ENCODE measurements around the gene C13orf42. TPM values are rescaled to one million over a fixed set of nuclear protein-coding genes. Genes with fewer than 3 reads are reported as not detected.

Gene C13orf42
- total RNA-seq, 1 experiment from 2014 or later = not detected

DNA sequence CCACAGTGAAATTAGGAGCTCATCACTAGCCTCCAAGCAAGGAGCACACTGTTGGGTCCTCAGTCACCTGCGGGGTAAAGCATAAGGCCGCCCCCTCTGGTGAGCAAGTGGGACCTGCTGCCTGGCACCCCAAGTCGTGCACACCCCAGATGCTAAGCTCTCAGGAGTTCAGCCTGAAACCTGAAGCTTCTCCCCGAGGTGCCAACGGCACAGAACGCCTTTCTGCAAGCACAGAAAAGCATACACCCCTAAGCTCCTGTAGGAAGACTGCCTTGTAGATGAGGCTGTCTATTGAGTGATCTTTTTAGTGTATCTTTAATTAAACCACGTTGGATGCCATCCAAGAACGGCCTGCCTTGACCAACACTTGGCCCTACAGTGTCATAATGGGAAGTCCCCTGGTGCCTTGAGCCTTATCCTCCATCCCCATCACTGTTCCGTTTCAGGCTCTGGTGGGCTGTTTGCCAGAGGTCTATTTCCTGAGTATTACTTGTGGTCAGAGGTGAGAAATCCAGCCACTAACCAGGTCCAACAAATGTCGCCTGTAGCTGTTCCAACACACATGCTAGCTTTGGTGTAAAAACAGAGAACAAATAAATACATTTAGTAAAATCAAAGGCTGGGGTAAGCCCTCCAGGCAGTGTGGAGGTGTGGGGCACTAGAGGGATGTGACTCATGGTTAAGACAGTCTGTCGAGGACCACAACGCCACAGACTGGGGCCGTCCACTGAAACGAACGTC lies 44.8 kb downstream of the C13orf42 start:
- DNase-seq (ENCODE audit: low spot score) = peak; percentile 70

DNA sequence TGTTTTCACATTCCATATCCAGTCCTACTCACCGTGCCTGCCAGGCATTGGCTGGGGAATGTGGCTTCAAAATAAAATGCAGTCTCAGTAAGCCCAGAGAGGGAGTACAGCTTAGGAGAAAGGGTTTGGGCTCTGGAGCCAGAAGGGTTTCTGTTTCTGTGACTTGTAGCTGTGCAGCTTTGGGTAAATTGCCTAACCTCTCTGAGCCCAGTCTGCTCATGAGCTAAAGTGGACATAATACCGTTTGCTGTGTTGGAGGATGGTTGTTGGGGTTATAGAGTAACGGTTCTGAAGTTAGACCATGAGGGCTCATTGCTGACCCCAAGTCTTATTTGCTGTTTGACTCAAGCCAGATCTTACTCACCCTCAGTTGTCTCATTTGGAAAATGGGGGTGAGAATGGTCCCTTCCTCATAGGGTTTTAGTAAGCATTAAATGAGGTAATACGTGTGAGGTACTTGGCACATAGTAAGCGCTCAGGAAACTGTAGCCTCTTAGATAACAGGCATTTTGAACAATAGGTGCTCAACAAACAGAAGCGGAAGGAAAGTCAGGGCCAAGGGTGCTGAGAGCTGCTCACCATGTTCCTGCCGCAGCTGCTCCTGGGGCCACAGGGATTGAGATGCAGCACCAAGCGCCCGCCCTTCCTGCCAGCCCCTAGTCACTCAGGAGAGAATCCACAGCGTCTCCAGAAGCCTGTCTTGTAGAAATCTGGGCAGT lies 45.5 kb downstream of the C13orf42 start:
- no peak for DNase-seq (ENCODE audit: low spot score)

DNA sequence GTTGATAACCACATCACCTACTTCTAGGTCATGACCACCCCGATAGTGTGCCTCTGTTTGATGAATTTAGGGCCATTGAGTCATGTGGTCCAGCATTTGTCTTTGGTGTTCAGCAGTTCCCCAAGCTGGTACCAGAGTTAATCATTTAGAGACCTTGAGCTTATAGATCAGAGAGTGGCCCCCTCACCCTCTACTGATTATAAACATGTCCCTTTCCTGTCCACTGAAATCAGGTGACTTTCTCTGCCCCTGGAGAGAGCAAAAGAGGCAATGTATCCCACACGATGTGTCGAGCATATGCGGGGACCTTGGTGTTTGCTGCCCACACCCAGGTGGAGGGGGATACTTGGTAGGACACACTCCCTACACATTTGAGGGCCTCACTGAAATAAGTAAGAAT lies 46.3 kb downstream of the C13orf42 start:
- DNase-seq (ENCODE audit: low spot score) = no peak

DNA sequence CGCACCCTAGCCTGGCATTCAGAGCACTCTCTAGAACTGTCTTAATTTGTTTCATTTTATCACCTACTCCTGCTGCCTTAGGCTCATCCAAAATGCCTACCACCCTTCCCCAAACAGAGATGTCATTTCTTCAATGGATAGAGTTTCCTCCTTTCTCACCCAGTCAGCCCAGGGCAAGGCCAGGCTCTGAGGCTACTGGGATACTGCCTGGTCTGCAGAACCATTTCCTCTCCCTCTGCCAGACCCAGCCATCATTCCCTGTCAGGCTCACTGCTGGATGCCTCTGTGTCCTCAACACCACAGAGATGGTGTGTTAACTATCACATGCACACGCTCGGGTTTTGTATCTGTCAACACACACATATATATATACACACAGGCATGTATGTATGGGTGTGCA lies 47.2 kb downstream of the C13orf42 start:
- DNase-seq (ENCODE audit: low spot score) = no peak

DNA sequence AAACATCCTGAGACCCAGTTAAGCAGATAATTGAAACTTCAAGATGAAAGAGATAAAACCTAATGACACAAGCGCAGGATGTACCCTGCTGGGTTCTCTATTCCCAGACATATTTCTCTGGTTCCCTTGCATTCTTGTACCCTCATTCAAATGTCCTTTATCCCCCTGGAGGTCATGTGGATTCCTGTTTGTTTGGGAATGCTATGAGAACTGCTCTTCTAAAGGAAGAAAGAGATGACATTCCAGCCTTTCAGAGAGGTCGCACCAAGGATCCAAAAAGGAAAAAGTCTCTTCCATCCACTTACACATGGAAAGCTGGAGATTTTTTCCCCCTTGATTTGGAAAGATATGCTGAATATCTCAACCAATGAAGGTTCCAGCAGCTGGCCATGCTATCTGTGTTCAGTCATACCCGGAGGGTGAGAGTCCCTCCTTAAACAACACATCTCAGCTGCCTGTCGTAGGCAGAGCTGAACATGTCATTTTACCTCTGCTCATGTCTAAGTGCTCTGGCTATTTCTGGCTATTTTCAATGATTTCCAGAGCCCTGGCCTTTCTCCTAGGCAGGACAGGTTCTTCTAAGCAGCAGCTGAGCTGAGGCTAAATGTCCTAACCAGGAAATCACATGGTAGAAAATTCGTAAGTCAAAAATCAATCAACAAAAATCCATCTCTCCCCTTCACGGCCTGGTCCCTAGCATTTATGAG lies 52.5 kb downstream of the C13orf42 start:
- DNase-seq (ENCODE audit: low spot score) = no peak

DNA sequence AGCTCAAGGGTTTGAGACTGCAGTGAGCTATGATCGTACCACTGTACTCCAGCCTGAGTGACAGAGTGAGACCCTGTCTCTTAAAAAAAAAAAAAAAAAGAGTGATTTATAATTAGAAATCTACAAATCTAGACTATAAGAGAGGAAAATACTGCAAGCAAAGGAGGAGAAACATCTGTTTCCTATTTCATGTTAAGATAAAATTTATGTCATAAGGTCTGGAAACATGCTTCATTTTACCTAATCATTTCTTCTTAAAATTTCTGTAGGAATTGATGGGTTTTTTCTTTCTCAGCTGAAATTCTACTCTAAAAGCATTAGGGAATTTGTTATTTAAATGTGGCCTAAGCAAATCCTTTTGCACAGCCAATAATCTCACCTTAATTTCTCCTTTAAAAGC lies 53.2 kb downstream of the C13orf42 start:
- DNase-seq (ENCODE audit: low spot score) = no peak

DNA sequence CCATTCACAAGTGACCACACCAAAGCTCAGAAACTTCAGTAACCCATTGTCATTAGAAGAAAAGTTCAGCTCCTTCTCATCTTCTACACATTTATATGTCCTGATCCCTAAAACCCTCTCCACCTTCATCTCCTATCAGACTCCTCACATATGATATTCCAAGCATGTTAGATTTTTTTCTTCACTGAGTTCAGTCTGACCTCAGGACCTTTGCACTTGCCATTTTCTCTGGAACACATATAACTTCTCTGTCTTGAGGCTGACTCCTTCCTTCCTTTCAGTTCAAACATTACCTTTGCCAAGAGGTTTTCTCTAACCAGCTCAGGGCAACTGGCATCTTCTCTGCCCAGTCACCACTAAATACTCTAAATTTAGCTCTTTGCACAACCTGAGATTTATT lies 54.1 kb downstream of the C13orf42 start:
- no peak for DNase-seq (ENCODE audit: low spot score)

DNA sequence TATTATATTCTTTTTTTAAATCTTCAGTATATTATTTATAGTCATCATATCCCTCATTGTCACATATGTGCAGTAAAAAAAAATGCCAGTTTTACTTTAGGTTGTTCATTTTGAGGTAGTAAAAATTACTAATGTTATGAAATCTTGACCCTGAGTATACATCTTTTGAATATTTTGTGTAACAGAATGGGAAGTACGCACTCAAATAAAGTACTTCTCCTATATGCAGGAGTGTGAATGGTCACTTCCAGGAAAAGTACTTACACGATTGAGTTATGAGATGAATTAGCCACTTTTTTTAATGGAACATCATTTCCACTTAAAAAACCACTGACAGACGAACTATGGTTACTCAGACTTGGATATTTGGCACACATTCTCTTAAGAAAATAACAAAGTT lies 58.5 kb downstream of the C13orf42 start:
- DNase-seq (ENCODE audit: low spot score) = no peak

DNA sequence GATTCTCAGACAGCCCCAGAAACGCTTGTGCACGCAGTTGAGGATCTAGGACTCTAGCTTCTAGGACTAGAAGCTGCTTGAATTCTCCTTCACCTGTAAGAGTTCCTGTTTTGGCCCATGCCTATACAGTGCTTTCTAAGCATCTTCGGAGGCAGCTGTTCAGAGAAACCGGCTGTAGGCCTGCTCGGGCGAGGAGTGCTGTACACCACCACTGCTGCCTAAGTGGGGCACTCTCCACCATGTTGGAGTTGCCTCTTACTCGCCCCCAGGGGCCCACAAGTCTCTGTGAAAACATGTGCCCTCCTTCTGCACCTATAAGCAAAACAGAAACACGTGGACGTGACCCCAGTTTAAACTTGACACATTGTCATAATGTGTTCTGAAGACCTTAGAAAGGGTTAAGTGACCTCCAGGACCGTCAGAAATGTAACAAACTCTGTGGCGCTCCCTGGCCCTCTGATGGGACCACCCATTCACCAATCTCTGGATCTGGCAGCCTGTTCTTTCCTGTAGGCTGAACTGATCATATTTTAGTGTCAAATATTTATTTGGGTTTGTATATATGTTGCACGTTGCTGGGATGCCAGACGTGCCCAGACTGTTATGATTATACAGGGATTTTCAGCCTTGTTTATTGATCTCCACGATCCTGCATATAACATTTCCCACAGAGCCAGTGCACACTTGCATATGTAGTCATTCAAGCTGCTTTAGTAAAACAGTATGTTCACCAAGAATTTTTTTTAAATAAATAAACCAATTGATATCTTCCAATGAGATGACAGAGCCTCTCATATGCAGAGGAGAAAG lies 60.8 kb downstream of the C13orf42 start:
- DNase-seq (ENCODE audit: low spot score) = no peak

DNA sequence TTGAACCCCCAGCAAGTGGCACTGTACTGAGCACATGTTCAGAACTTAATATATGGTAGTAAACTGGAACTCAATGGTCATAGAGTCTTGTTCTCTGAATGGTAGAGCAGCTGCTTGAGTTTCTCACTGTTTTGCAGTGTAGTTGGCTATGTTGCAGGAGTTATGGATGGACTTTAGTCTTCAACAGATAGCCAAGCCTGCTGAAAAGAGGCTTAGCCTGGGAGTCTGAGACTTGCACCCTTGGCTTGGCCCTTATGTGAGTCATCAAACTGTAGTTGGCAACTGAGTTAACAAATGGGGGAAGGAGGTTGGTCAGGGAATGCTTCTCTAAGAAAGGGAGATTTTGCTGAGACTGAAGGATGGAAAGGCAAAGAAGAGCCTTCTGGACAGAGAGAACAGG lies 62.5 kb downstream of the C13orf42 start:
- no peak for DNase-seq (ENCODE audit: low spot score)

DNA sequence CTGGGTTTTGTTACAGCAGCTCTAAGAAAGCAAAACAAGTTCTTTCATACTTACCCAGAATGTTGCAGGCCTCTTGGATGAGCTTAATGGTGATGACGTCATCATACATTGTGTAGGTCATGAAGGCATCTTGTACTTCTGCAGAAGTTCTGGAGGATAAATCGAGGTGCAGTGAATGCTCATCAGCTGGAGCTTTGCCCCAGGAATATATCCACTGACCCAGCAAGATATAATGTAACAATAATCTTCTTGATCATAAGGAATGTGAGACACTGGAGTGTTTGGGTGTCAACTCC lies 63.0 kb downstream of the C13orf42 start:
- no peak for DNase-seq (ENCODE audit: low spot score)

DNA sequence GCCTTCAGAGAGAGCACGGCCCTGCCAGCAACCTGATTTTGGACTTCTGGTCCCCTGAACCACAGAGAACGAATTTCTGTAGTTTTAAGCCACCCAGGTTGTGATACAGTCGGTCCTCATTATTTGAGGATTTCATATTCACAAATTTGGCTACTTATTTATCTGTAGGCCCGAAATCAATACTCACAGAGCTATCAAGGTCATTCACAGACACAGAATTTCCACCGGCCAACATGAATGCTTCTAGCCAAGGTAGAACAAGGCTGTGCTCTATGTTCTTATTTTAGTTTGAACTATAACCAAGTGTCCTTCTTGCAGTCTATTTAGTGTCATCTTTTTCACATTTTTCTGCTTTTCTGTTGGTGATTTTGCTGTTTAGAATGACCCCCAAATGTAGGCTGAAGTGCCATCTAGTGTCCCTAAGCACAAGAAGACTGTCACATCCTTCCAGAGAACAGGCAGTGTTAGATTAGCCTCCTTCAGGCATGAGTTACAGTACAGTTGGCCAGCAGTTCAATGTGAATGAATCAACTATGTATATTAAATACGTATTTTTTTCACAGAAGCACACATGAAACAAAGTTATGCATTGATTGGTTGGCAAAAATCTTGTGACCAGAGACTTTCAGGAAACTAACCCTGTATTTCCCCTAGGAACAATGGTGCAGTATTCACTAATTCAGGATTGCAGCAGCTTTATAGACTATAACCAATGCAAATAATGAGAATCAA lies 63.5 kb downstream of the C13orf42 start:
- no peak for DNase-seq (ENCODE audit: low spot score)

DNA sequence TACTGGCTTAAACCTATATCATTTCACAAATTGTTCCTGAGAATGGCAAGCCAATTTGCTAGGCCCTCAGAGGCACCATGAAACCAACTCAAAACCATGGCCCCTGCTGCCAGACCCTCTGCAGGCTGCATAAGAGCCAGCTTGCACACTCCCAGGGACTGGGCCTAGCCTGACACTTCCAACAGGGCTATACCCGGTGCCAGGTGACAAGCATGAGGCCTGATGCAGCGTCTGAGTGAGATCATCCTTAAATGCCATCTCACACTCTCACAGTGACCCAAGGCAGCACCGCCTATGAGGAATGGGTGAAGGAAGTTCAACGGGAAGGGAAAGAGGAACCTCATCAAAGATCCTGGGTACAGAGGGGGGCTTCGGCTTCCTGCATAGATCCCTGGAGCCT lies 65.6 kb downstream of the C13orf42 start:
- no peak for DNase-seq (ENCODE audit: low spot score)

DNA sequence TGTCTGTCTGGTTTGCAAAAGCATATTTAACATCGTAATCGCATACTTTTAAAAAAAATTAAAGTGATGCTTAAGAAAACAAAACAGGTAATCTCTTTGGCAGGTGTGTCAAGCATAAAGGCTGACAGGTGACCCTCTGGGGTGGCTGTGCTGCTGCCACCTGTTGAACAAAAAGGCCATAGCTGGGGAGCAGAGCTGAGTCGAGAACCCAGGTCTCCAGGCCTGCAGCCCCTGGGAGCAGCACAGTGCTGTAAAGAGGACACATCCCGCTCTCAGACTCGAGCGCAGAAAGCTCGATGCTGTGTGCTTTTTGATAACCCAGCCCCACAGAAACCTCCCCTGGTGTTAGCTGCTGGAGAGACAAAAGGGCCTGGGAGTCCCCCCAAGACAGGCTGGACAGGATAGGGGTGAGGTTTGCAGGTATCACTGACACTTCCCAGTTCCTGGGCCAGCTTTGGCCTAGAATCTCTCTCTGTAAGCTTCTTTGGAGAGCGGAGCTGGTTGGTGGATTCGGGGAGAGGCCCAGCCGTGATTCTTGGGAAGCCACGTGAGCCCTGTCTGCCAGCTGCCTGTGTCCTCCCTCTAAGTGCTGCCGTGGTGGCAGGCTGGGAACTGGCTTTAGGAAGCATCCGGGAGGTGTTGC lies 66.9 kb downstream of the C13orf42 start:
- DNase-seq (ENCODE audit: low spot score) = no peak

DNA sequence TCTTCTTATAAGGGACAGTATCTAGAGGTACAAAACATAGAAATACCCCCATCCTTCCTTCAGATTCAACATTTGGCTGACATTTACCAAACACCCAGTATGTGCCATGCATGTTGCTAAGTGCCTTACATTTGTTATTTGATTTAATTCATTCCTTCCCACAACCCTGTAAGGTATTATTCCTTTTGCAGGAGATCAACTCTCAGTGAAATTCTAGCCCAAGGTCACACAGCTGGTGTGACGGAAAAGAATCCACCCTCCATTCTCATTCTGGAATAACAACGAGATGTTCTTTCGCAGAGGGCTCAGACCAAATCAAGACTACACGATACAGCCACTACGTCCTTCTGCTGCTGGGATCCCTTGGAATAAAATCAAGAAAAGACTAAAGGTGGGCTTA lies 67.8 kb downstream of the C13orf42 start:
- no peak for DNase-seq (ENCODE audit: low spot score)

DNA sequence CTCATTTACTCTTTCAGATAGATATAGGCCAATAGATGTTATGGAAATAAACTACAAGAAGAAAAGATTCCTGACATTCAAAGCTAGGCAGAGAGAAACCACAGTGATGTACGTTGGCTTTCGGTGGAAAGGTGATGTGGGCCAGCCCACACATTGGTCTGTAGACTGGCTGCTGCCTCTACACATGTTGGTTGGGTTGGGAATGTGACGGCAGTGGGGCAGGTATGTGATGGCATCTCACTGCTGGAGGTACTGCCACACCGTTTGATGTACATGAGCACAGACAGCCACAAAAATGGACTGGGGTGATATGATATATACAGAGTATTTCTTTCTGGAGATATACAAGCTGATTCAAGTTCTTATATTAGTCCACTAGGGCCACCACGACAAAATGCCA lies 69.4 kb downstream of the C13orf42 start:
- no peak for DNase-seq (ENCODE audit: low spot score)

DNA sequence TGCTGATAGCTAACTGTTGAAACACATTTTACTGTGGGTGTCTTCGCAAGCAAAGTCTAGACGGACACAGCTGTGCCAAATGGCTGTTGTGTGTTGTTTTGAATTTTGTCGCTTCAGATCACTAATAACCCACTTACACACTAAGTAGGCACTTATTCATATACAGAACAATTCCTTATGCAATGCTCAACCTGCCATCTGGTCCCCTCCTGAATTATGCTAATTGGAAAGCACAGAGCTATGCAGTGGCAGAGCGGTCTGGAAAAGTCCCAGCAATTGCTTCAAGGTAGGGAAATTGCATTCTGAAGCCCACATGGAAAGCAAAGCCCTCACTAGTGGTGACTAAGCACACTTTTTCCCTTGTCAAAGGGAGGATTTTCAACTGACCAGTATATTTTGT lies 69.9 kb downstream of the C13orf42 start:
- no peak for DNase-seq (ENCODE audit: low spot score)

DNA sequence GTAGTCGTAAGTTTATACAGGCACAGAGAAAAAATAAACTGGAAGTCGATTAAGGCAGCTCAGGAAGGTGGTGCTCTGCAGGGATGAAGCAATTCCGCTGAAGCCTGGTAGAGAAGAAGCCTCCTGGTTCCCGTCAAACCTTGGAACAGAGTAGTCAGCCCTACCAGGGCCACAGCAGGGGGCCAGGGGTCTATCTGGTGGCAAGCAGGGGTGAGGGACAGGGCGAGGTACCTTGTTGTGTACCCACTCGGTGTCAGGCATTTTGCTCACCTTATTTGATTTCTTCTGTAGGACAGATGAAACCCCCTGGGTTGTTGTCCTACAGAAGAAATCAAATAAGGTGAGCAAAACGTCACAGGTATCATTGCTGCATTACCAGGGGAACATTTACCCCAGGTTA lies 70.6 kb downstream of the C13orf42 start:
- DNase-seq (ENCODE audit: low spot score) = no peak

DNA sequence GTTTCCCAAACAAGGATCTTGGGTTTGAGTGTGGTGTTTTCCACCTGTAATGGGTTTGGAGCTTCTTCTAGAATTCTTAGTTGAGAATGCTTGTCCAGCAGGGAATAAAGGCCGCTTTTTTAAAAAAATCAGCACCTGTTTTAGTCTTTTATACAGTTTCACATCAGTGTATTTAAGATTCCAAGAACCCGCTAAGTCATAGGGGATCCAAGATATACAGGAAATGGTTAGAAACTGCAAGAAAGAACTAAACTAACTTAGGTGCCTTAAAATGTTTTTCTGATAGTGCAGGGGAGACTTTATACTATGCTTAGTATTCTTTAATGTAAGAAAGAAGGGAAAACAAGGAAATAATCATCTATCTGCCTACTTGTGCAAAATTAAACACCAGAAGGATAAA lies 74.7 kb downstream of the C13orf42 start:
- DNase-seq (ENCODE audit: low spot score) = no peak

DNA sequence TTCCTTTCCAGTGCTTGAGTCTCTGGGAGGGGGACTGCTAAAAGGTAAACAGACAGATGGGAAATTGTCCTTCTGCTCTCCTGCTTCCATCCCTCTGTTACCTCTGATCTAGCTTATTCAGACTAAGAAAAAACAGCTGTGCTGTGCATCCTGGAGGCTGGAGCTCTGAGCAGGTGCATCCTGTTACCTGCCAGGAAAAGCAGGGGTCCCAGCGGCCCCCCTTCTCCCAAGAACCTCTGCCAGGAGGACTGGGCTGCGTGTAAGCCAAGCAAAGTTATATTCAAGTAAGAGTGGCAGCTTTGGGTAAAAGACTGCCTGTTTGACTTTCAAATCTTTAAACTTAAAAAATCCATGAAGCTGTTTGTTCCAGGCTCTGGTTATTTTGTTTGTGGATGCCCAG lies 75.1 kb downstream of the C13orf42 start:
- no peak for DNase-seq (ENCODE audit: low spot score)

DNA sequence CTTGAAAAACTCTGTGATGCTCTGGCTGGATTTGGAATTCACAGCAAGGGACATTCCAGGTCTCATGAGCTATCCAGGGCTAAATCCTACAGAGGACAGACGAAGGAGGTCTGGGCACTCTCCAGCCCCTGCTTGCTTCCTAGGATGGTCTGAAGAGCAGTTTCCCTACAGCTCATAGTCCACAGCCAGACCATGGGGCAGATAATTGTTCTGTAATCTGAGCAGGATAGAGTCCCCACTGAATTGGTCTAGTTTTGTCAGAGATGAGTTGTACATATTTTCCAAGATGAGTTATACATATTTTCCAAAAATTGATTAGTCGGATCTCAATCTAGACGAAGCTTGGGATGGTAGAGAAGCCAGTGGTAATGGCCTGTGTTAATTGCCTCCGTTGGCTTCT lies 75.6 kb downstream of the C13orf42 start:
- no peak for DNase-seq (ENCODE audit: low spot score)
